Spinal cord (tissue), 10 donors: ENCODE results near the gene SLC22A17. TPM values are rescaled to one million over a fixed set of nuclear protein-coding genes. Genes with fewer than 3 reads are reported as not detected.
"Not testable (repeated sequence)": the region's sequence is repeated elsewhere in the genome, so short reads cannot be mapped to it uniquely, and the experiment has no call there.

ENCODE experiments used
- DNase-seq, 6 donors: peaks; one replicate each; pipeline versions ENCODE4 v3.0.0 to v3.0.0-alpha.2; 2013 to 2015; ENCODE audit warnings: low spot score in 6 of 6, low read depth in 4 of 6
- H3K27ac ChIP-seq: one replicate; pipeline ENCODE4 v1.5.1; 2013; ENCODE audit warnings: low read depth, low read length, control low read depth
- H3K27me3 ChIP-seq: one replicate; pipeline ENCODE4 v1.6.1; 2013; ENCODE audit warnings: low read length; ENCODE audit not compliant: control insufficient read depth, insufficient read depth
- H3K36me3 ChIP-seq: one replicate; pipeline ENCODE4 v1.6.1; 2013; ENCODE audit warnings: low read length; ENCODE audit not compliant: control insufficient read depth, insufficient read depth
- H3K4me1 ChIP-seq: one replicate; pipeline ENCODE4 v1.6.1; 2013; ENCODE audit warnings: low read length; ENCODE audit not compliant: control insufficient read depth, insufficient read depth
- H3K4me3 ChIP-seq: one replicate; pipeline ENCODE4 v1.5.1; 2013; ENCODE audit warnings: low read depth, low read length, control low read depth
- H3K9me3 ChIP-seq: one replicate; pipeline ENCODE4 v1.6.1; 2013; ENCODE audit warnings: low read length; ENCODE audit not compliant: control insufficient read depth, insufficient read depth
- WGBS: methylation state at CpG from one replicate; pipeline ENCODE4 v1.1.5; 2013; ENCODE audit warnings: missing lambda C conversion rate; ENCODE audit not compliant: insufficient coverage; 5-methylcytosine and 5-hydroxymethylcytosine counted together
- polyA plus RNA-seq, 2 donors: library from polyadenylated mRNA; unstranded; fragments of 120-200 nt; gene quantifications; one replicate each; pipeline ENCODE4 v1.2.1, GENCODE V29; 2013; ENCODE audit not compliant: insufficient read length in 2 of 2
- total RNA-seq, 2 donors: library from RNA; depleted of rRNA in 1 of 2; stranded (reverse); fragments of 120-200 nt in 1 of 2; fragments of >200 nt in 1 of 2; gene quantifications; one replicate each; pipeline versions ENCODE4 v1.2.3 to v1.2.4, GENCODE V29; 2013 to 2014
- donor health status: healthy.

SLC22A17 gene
- total and polyA plus RNA-seq, 4 donors = 167 to 541 (median 413) TPM

- no peak for DNase-seq
- H3K36me3 ChIP-seq = peaks cover 30% of the 10 kb centered on the region
- 78% methylated on average over 6 of the region's 13 CpGs for WGBS
- H3K4me3 ChIP-seq = no peak overlapping the region
- H3K4me1 ChIP-seq = peaks cover 12% of the 10 kb centered on the region
- H3K27ac ChIP-seq = no peak overlapping the region
- no peaks in the 10 kb centered on the region for H3K9me3 ChIP-seq
- no peaks in the 10 kb centered on the region for H3K27me3 ChIP-seq
These were observed 26.0 kb downstream of the SLC22A17 start for GRCh38 chr14:23326491-23327332.

- DNase-seq, H3K4me3 ChIP-seq, H3K27ac ChIP-seq, H3K27me3 ChIP-seq, H3K9me3 ChIP-seq: not testable (repeated sequence)
- H3K4me1 ChIP-seq = peaks cover 13% of the 10 kb centered on the region
- no CpG with 5 or more reads among the region's 5 CpGs for WGBS
- peaks cover 30% of the 10 kb centered on the region for H3K36me3 ChIP-seq
These were observed 26.9 kb downstream of the SLC22A17 start for GRCh38 chr14:23325746-23326145.

GRCh38 chr14:23324993-23325392 is 27.7 kb downstream of the SLC22A17 start:
- Histone ChIP-seq H3K36me3 (peaks cover 30% of the 10 kb centered on the region), H3K9me3 (no peaks in the 10 kb centered on the region), H3K27me3 (no peaks in the 10 kb centered on the region), H3K4me1 (peaks cover 21% of the 10 kb centered on the region), H3K4me3 (no peak overlapping the region), H3K27ac (no peak overlapping the region)
- WGBS = 71% methylated on average over 1 of the region's 7 CpGs
- DNase-seq = no peak

- Histone ChIP-seq H3K4me1 (peaks cover 22% of the 10 kb centered on the region), H3K9me3 (no peaks in the 10 kb centered on the region), H3K27me3 (no peaks in the 10 kb centered on the region), H3K27ac (no peak overlapping the region), H3K36me3 (peaks cover 30% of the 10 kb centered on the region), H3K4me3 (no peak overlapping the region)
- no CpG with 5 or more reads among the region's 2 CpGs for WGBS
- no peak for DNase-seq
These were observed 28.2 kb downstream of the SLC22A17 start for GRCh38 chr14:23324455-23324846.

- Histone ChIP-seq H3K4me3 (no peak overlapping the region), H3K36me3 (peaks cover 30% of the 10 kb centered on the region), H3K4me1 (peaks cover 22% of the 10 kb centered on the region), H3K9me3 (no peaks in the 10 kb centered on the region), H3K27ac (no peak overlapping the region), H3K27me3 (no peaks in the 10 kb centered on the region)
- no peak for DNase-seq
- 93% methylated on average over 13 of the region's 18 CpGs for WGBS
These were observed 28.7 kb downstream of the SLC22A17 start for GRCh38 chr14:23323838-23324454.

- WGBS = 49% methylated on average over 5 of the region's 10 CpGs
- peak overlapping the region; percentile 64 for H3K4me3 ChIP-seq
- H3K27me3 ChIP-seq = no peaks in the 10 kb centered on the region
- H3K27ac ChIP-seq = peak overlapping the region; percentile 70
- H3K36me3 ChIP-seq = peaks cover 30% of the 10 kb centered on the region
- no peaks in the 10 kb centered on the region for H3K9me3 ChIP-seq
- H3K4me1 ChIP-seq = peaks cover 22% of the 10 kb centered on the region
- no peak for DNase-seq
These were observed 29.8 kb downstream of the SLC22A17 start for GRCh38 chr14:23322568-23323517.

GRCh38 chr14:23321572-23322547 is 30.8 kb downstream of the SLC22A17 start:
- WGBS = under 1% methylated on average over 25 of the region's 64 CpGs
- DNase-seq = peak in 2 of 6 donors; percentile 59 to 67
- Histone ChIP-seq H3K36me3 (peaks cover 31% of the 10 kb centered on the region), H3K9me3 (no peaks in the 10 kb centered on the region), H3K27me3 (no peaks in the 10 kb centered on the region), H3K27ac (peak overlapping the region; percentile 70), H3K4me1 (peaks cover 22% of the 10 kb centered on the region), H3K4me3 (peak overlapping the region; percentile 64)

- H3K4me3 ChIP-seq = peak within 1 kb of the TSS; percentile 66
- peak within 1 kb of the TSS; percentile 99 for H3K27ac ChIP-seq
- peaks cover 22% of the 10 kb centered on the region for H3K4me1 ChIP-seq
- no peaks in the 10 kb centered on the region for H3K9me3 ChIP-seq
- no peaks in the 10 kb centered on the region for H3K27me3 ChIP-seq
- peak; percentile 99 to 100 (median 100) for DNase-seq
- peaks cover 31% of the 10 kb centered on the region for H3K36me3 ChIP-seq
- 3% methylated on average over 59 of the region's 63 CpGs for WGBS
These were observed 31.8 kb downstream of the SLC22A17 start, which contains the start of gene PABPN1 for GRCh38 chr14:23320584-23321571. TSS of gene PABPN1 (plus strand) at chr14:23321457. CDS start at chr14:23321470, 13 bp downstream.
